Superior temporal gyrus (tissue), 1 donor: ENCODE results near the gene TSPAN10.

Experiments
- DNase-seq: peaks from one replicate; pipeline ENCODE4 v3.0.0-alpha.2; 2016; ENCODE audit errors: extremely low spot score

Gene TSPAN10

GRCh38 chr17:81635431-81635830, 1.6 kb upstream of the TSPAN10 start:
- no peak for DNase-seq

GRCh38 chr17:81635973-81636504, 957 bp upstream of the TSPAN10 start:
- DNase-seq = peak; percentile 33

GRCh38 chr17:81638683-81639082, 1.7 kb downstream of the TSPAN10 start:
- DNase-seq = no peak

GRCh38 chr17:81640011-81640410, 3.0 kb downstream of the TSPAN10 start:
- no peak for DNase-seq

- no peak for DNase-seq
Observed at GRCh38 chr17:81641825-81642489, 5.0 kb downstream of the TSPAN10 start.

- no peak for DNase-seq
Observed at GRCh38 chr17:81644496-81644895, 7.5 kb downstream of the TSPAN10 start.

- DNase-seq = no peak
Observed at GRCh38 chr17:81644976-81645952, 8.3 kb downstream of the TSPAN10 start.

GRCh38 chr17:81646869-81647600, 10.0 kb downstream of the TSPAN10 start:
- no peak for DNase-seq

GRCh38 chr17:81647640-81648012, 10.6 kb downstream of the TSPAN10 start:
- no peak for DNase-seq

- DNase-seq = no peak
Observed at GRCh38 chr17:81648013-81648706, 11.2 kb downstream of the TSPAN10 start.

GRCh38 chr17:81648707-81649085, 11.7 kb downstream of the TSPAN10 start:
- no peak for DNase-seq

- DNase-seq = no peak
Observed at GRCh38 chr17:81650951-81651350, 14.0 kb downstream of the TSPAN10 start.

GRCh38 chr17:81651692-81652091, 14.7 kb downstream of the TSPAN10 start:
- DNase-seq = no peak

- DNase-seq = no peak
Observed at GRCh38 chr17:81652906-81653771, 16.1 kb downstream of the TSPAN10 start.

- DNase-seq = no peak
Observed at GRCh38 chr17:81655378-81656117, 18.6 kb downstream of the TSPAN10 start.

- DNase-seq = no peak
Observed at GRCh38 chr17:81656118-81656743, 19.2 kb downstream of the TSPAN10 start, which contains the start of gene PDE6G. Gene PDE6G, minus strand, starts transcription at chr17:81656542. Its CDS starts 3,237 bp downstream, at chr17:81653305.

- DNase-seq = no peak
Observed at GRCh38 chr17:81656835-81657234, 19.8 kb downstream of the TSPAN10 start.

- no peak for DNase-seq
Observed at GRCh38 chr17:81659038-81659437, 22.0 kb downstream of the TSPAN10 start.

GRCh38 chr17:81660441-81660840, 23.4 kb downstream of the TSPAN10 start:
- DNase-seq = no peak
